ENCODE data around the gene ASXL2. TPM values are rescaled to one million over a fixed set of nuclear protein-coding genes. Genes with fewer than 3 reads are reported as not detected.

The ASXL2 gene
- total RNA-seq, 4 donors from 2014 or later = 19.2 to 23.5 (median 20.4) TPM

DNA sequence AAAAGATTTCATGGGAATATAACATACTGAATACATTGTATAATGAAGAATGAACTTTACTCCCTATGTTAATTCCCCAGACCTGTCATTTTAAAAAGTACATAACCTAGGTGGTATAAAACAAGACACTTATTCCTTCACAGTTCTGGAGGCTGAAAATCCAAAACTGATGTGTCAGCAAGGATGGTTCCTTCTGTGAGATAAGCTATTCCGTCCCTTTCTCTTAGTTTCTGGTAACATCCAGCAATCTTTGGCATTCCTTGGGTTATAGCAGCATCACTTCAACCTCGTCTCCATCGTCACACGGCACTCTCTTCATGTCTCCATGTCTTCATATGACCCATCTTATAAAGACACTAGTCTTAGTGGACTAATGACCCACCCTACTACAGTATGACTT is 93.9 kb downstream of the ASXL2 start:
- Histone ChIP-seq H3K36me3 (no peaks in the 10 kb centered on the region), H3K9me3 (no peaks in the 10 kb centered on the region), H3K27me3 (no peaks in the 10 kb centered on the region), H3K4me1 (no peaks in the 10 kb centered on the region), H3K4me3 (replicated peaks in 1 of 3) (no peak overlapping the region), H3K27ac (no peak overlapping the region)
- TF ChIP-seq, protein P1, sequence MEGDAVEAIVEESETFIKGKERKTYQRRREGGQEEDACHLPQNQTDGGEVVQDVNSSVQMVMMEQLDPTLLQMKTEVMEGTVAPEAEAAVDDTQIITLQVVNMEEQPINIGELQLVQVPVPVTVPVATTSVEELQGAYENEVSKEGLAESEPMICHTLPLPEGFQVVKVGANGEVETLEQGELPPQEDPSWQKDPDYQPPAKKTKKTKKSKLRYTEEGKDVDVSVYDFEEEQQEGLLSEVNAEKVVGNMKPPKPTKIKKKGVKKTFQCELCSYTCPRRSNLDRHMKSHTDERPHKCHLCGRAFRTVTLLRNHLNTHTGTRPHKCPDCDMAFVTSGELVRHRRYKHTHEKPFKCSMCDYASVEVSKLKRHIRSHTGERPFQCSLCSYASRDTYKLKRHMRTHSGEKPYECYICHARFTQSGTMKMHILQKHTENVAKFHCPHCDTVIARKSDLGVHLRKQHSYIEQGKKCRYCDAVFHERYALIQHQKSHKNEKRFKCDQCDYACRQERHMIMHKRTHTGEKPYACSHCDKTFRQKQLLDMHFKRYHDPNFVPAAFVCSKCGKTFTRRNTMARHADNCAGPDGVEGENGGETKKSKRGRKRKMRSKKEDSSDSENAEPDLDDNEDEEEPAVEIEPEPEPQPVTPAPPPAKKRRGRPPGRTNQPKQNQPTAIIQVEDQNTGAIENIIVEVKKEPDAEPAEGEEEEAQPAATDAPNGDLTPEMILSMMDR (IDR thresholded peaks at IDR 0.05) = no peak
- TF ChIP-seq POLR2A (IDR thresholded peaks at IDR 0.05) = no peak
- WGBS, 2 donors = 97 to 99% methylated on average over 4 of the region's 4 CpGs
- intact Hi-C loops (cut with DNase I) = no loop called here
- DNase-seq = no peak

DNA sequence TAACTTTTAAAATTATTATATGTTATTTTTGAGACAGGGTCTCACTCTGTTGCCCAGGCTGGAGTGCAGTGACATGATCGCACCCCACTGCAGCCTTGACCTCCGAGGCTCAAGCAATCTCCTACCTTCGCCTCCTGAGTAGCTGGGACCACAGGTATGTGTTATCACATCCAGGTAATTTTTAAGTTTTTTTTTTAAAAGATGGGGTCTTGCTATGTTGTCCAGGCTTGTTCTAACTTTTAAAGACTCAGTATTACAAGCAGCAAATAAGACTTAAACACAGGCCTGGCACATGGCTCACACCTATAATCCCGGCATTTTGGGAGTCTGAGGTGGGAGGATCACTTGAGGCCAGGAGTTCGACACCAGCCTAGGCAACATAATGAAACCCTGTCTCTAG is 101.2 kb downstream of the ASXL2 start:
- DNase-seq = no peak
- TF ChIP-seq POLR2A (IDR thresholded peaks at IDR 0.05) = no peak
- TF ChIP-seq, protein P1 (IDR thresholded peaks at IDR 0.05) = no peak
- H3K27ac ChIP-seq = no peak overlapping the region
- no peaks in the 10 kb centered on the region for H3K36me3 ChIP-seq
- no peaks in the 10 kb centered on the region for H3K9me3 ChIP-seq
- H3K27me3 ChIP-seq = no peaks in the 10 kb centered on the region
- intact Hi-C loops (cut with DNase I) = no loop called here
- H3K4me3 ChIP-seq (replicated peaks in 1 of 3) = no peak overlapping the region
- WGBS, 2 donors = 94 to 97% methylated on average over 5 of the region's 5 CpGs
- no peaks in the 10 kb centered on the region for H3K4me1 ChIP-seq

DNA sequence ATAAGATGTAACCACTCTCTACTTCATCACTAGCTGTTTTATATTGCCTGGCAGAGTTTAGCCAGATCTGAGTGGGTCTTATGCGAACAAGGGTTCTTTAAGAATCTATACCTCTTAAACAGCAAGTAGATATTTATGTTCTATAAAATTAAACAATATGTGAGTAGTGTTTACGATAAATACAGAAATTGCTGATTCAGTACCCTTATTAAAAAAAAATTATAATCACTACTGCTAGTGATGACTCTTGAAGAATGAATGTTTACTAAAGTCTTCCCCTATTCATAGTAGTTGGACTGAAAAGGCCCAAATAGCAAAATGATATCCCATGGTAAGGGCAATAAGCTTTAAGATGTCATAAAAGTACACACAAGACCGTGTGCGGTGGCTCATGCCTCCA is 106.2 kb downstream of the ASXL2 start:
- intact Hi-C loops (cut with DNase I) = no loop called here
- Histone ChIP-seq H3K27ac (no peak overlapping the region), H3K9me3 (no peaks in the 10 kb centered on the region), H3K27me3 (no peaks in the 10 kb centered on the region), H3K36me3 (peaks cover 12 to 16% of the 10 kb centered on the region in 2 donors), H3K4me1 (no peaks in the 10 kb centered on the region), H3K4me3 (replicated peaks in 1 of 3) (no peak overlapping the region)
- DNase-seq = no peak
- TF ChIP-seq, protein P1 (IDR thresholded peaks at IDR 0.05) = no peak
- no peak for TF ChIP-seq POLR2A (IDR thresholded peaks at IDR 0.05)
- WGBS, 2 donors = 95 to 97% methylated on average over 4 of the region's 4 CpGs

DNA sequence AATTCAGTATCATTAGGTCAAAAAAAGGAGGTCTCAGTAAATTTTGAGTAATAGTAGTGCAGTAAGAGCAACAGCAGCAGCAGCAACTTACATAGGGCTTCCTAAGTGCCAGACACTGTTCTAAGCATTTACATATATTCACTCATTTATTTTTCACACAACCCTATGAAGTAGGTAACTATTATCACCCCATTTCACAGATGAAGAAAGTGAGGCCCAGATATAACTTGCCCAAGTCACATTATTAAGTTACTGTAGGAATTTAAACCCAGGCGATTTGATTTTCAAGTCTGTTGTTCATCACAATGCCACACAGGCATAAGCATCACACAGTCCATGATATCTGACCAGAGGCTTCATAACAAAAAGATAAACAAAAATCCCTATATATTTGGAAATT is 114.7 kb downstream of the ASXL2 start:
- Histone ChIP-seq H3K4me3 (replicated peaks in 1 of 3) (no peak overlapping the region), H3K27me3 (no peaks in the 10 kb centered on the region), H3K4me1 (no peaks in the 10 kb centered on the region), H3K36me3 (peaks cover 11 to 17% of the 10 kb centered on the region in 2 donors), H3K27ac (no peak overlapping the region), H3K9me3 (no peaks in the 10 kb centered on the region)
- TF ChIP-seq POLR2A (IDR thresholded peaks at IDR 0.05) = no peak
- TF ChIP-seq, protein P1 (IDR thresholded peaks at IDR 0.05) = no peak
- DNase-seq = no peak
- WGBS, 2 donors = 94 to 98% methylated on average over 1 of the region's 1 CpG
- intact Hi-C loops (cut with DNase I) = no loop called here

DNA sequence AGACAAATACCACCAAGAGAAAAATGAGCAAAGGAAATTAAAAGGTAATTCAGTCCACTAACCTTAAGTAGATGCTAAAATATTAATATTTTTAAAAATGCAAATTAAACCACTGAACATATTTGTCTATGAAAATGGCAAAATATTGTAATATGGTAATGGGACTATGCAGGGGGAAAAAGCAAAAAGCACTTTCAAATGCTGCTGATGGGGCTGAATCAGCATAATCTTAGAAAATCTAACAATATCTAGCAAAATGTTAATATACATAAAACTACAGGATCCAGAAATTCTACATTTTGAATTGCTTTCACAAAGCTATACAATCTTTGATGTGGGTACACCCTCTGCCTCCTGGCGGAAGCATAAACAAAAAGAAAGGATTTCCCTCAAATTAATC is 118.0 kb downstream of the ASXL2 start:
- no peaks in the 10 kb centered on the region for H3K27me3 ChIP-seq
- H3K4me1 ChIP-seq = peaks cover 4 to 9% of the 10 kb centered on the region in 2 donors
- no peak overlapping the region for H3K27ac ChIP-seq
- intact Hi-C loops (cut with DNase I) = no loop called here
- no peaks in the 10 kb centered on the region for H3K9me3 ChIP-seq
- no peak overlapping the region for H3K4me3 ChIP-seq (replicated peaks in 1 of 3)
- H3K36me3 ChIP-seq = peaks cover 3 to 4% of the 10 kb centered on the region in 2 donors
- no peak for DNase-seq
- TF ChIP-seq POLR2A (IDR thresholded peaks at IDR 0.05) = no peak
- 97% methylated on average over 1 of the region's 1 CpG for WGBS, 2 donors

DNA sequence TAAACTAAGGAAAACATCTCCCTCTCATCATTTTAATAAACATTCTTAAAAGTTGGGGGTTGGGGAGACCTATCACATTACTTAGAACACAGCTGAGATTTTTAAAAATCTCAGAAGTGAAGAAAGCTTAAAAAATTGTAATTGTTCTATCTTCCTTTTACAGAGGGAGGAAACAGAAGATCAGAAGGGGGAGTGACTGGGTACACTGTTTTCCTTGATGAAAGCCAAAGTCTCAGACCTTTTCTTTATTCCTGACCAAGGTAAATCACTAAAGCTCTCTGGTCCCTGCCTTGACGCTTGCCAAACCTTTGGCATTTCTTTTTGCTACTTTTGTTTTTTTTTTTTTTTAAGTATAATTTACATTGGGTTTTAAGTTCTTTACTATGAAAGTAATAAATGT is 119.9 kb downstream of the ASXL2 start:
- no peak for DNase-seq
- Histone ChIP-seq H3K36me3 (peaks cover 6 to 11% of the 10 kb centered on the region in 2 donors), H3K27ac (peak overlapping the region in 1 of 3 donors; percentile 34), H3K4me1 (peaks cover 4 to 9% of the 10 kb centered on the region in 2 donors), H3K4me3 (replicated peaks in 1 of 3) (no peak overlapping the region), H3K27me3 (no peaks in the 10 kb centered on the region), H3K9me3 (no peaks in the 10 kb centered on the region)
- WGBS, 2 donors = 90 to 96% methylated on average over 1 of the region's 1 CpG
- intact Hi-C loops (cut with DNase I) = no loop called here
- TF ChIP-seq, protein P1 (IDR thresholded peaks at IDR 0.05) = no peak
- no peak for TF ChIP-seq POLR2A (IDR thresholded peaks at IDR 0.05)
